Measurements from ENCODE around the gene SLC29A2.

DNA sequence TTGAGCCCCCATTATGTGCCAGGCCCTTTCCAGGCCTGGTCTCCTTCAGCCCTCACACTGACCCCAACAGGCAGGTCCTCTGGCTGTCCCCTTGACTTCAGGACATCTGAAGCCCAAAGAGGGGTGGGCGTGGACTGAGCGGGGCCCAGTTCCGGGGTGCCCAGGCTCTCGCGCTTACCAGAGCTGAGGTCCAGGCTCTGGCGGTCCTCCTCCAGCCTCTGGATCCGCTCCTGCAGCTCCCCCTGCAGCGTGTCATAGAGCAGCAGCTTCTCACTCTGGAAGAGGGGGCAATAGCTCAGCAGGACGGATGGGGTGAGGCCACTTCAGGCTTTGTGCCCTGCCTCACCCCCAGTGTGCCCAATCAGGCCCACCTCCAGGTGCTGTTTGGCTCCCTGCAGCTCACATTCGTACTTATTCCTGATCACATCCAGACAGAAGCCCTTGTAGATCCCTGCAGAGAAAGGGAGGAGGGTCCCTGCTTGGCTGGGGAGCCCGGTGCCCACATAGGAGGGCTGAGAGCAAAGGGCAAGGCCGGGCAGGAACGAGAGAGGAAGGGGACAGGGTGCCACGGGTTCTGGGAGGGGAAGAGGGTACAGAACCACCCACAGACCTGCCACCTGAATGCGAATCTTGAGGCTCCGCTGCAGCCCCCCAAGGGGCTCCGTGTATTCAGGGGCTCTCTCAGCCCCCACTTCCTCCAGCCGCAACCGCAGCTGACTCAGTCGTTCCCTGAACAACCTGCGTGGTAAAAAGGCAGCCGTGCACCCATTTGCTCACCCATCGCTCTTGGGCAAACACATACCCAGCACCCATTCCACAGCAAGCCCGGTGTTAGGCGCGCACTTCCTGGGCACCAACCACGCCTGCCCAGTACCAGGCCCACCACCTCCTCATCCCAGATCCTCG lies 30.7 kb downstream of the SLC29A2 start:
- TF ChIP-seq GATA2 (IDR thresholded peaks at IDR 0.05; ENCODE audit: low read depth, low read length), result no peak
- no peak for TF ChIP-seq GATA3 (IDR thresholded peaks at IDR 0.05; ENCODE audit: low read depth, low read length)

All from SH-SY5Y (cell line).